Activated naive CD8-positive, alpha-beta T cell treated with anti-CD3 and anti-CD28 coated beads, Interleukin-2, amount 50 U/mL, for 16 hours (primary cell): ENCODE measurements around the gene ZDHHC7.

Experiments used
- DNase-seq: peaks from one replicate; pipeline ENCODE4 v3.0.0-alpha.2; 2020; ENCODE audit warnings: low read depth, low spot score

Gene ZDHHC7

GRCh38 chr16:84993926-84994325 is 17.4 kb downstream of the ZDHHC7 start:
- no peak for DNase-seq

GRCh38 chr16:84992717-84993075 is 18.6 kb downstream of the ZDHHC7 start:
- DNase-seq, result no peak

GRCh38 chr16:84990782-84991181 is 20.6 kb downstream of the ZDHHC7 start:
- DNase-seq, result no peak

- no peak for DNase-seq
Observed at GRCh38 chr16:84989749-84990620, 21.4 kb downstream of the ZDHHC7 start.

- DNase-seq, result no peak
Observed at GRCh38 chr16:84988328-84989080, 22.8 kb downstream of the ZDHHC7 start.

- DNase-seq, result no peak
Observed at GRCh38 chr16:84986879-84987278, 24.5 kb downstream of the ZDHHC7 start.

GRCh38 chr16:84986102-84986501 is 25.2 kb downstream of the ZDHHC7 start:
- no peak for DNase-seq

- DNase-seq, result no peak
Observed at GRCh38 chr16:84985079-84986065, 26.0 kb downstream of the ZDHHC7 start.

- no peak for DNase-seq
Observed at GRCh38 chr16:84982434-84982833, 28.9 kb downstream of the ZDHHC7 start.

- no peak for DNase-seq
Observed at GRCh38 chr16:84979516-84979915, 31.8 kb downstream of the ZDHHC7 start.

- no peak for DNase-seq
Observed at GRCh38 chr16:84976644-84977400, 34.5 kb downstream of the ZDHHC7 start.

GRCh38 chr16:84975522-84975921 is 35.8 kb downstream of the ZDHHC7 start:
- no peak for DNase-seq

GRCh38 chr16:84975066-84975465 is 36.3 kb downstream of the ZDHHC7 start:
- no peak for DNase-seq

- DNase-seq, result no peak
Observed at GRCh38 chr16:84973776-84974523, 37.4 kb downstream of the ZDHHC7 start.

GRCh38 chr16:84973236-84973635 is 38.1 kb downstream of the ZDHHC7 start:
- DNase-seq, result no peak

- DNase-seq, result peak; percentile 52
Observed at GRCh38 chr16:84970447-84971127, 40.7 kb downstream of the ZDHHC7 start.

- DNase-seq, result no peak
Observed at GRCh38 chr16:84967828-84968227, 43.5 kb downstream of the ZDHHC7 start.

- no peak for DNase-seq
Observed at GRCh38 chr16:84965428-84966415, 45.6 kb downstream of the ZDHHC7 start.
